Immature natural killer cell (primary cell): ENCODE results near the gene LTBP2. TPM values are rescaled to one million over a fixed set of nuclear protein-coding genes. Genes with fewer than 3 reads are reported as not detected.

Experiments used
- DNase-seq, 3 donors: peaks; one replicate each; pipeline ENCODE4 v3.0.0; 2022; ENCODE audit warnings: mixed read lengths in 1 of 3
- H3K27ac Mint-ChIP-seq, 6 donors: one replicate each; pipeline ENCODE4 v1.8.0; 2020; ENCODE audit warnings: mixed read lengths in 6 of 6, mild to moderate bottlenecking in 5 of 6, inconsistent platforms in 4 of 6, moderate library complexity in 3 of 6
- H3K27me3 Mint-ChIP-seq, 3 donors: one replicate each; pipeline ENCODE4 v1.8.0; 2020 to 2021; ENCODE audit warnings: low read depth in 3 of 3, mild to moderate bottlenecking in 3 of 3, mixed read lengths in 3 of 3, moderate library complexity in 3 of 3, inconsistent platforms in 1 of 3
- H3K36me3 Mint-ChIP-seq, 3 donors: one replicate each; pipeline ENCODE4 v1.8.0; 2020; ENCODE audit warnings: mixed read lengths in 3 of 3, inconsistent platforms in 2 of 3, mild to moderate bottlenecking in 2 of 3
- H3K4me1 Mint-ChIP-seq, 2 donors: one replicate each; pipeline ENCODE4 v1.8.0; 2020; ENCODE audit warnings: inconsistent platforms in 2 of 2, mild to moderate bottlenecking in 2 of 2, mixed read lengths in 2 of 2, moderate library complexity in 1 of 2
- H3K4me3 Mint-ChIP-seq, 5 donors: one replicate each; pipeline ENCODE4 v1.8.0; 2020; ENCODE audit warnings: mild to moderate bottlenecking in 5 of 5, mixed read lengths in 5 of 5, inconsistent platforms in 3 of 5, moderate library complexity in 3 of 5
- H3K9me3 Mint-ChIP-seq, 6 donors: one replicate each; pipeline ENCODE4 v1.8.0; 2020; ENCODE audit warnings: mild to moderate bottlenecking in 6 of 6, mixed read lengths in 6 of 6, inconsistent platforms in 4 of 6, moderate library complexity in 3 of 6
- polyA plus RNA-seq, 3 donors: library from polyadenylated mRNA; unstranded; fragments of 300-500 nt; fragmentation: Illumina TruSeq; gene quantifications; one replicate each; pipeline ENCODE4 v1.2.3, GENCODE V29; 2021

Gene LTBP2
- polyA plus RNA-seq, 3 donors from 2014 or later = 0.29 to 0.66 (median 0.30) TPM

DNA sequence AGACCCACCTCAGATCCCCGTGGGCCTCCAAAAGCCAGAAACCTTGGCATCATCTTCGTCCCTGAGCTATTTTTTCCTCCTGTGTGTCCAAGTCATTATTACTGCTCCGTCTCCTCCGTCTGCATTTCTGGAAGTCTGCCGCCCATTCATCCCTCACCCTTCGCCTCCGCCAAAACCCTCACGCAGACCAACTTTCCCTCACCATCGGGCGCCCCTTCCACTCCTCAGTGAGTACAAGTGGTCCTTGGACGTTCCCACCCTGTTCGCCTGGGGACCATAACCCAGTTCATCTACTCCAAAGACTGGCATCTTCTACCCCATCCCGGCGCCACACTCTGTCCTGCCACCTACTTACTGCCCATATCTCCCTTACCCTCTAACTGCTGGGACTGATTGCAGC lies 3.7 kb upstream of the LTBP2 start:
- peak overlapping the region in 3 of 5 donors; percentile 6 to 47 (median 16) for H3K4me3 Mint-ChIP-seq

DNA sequence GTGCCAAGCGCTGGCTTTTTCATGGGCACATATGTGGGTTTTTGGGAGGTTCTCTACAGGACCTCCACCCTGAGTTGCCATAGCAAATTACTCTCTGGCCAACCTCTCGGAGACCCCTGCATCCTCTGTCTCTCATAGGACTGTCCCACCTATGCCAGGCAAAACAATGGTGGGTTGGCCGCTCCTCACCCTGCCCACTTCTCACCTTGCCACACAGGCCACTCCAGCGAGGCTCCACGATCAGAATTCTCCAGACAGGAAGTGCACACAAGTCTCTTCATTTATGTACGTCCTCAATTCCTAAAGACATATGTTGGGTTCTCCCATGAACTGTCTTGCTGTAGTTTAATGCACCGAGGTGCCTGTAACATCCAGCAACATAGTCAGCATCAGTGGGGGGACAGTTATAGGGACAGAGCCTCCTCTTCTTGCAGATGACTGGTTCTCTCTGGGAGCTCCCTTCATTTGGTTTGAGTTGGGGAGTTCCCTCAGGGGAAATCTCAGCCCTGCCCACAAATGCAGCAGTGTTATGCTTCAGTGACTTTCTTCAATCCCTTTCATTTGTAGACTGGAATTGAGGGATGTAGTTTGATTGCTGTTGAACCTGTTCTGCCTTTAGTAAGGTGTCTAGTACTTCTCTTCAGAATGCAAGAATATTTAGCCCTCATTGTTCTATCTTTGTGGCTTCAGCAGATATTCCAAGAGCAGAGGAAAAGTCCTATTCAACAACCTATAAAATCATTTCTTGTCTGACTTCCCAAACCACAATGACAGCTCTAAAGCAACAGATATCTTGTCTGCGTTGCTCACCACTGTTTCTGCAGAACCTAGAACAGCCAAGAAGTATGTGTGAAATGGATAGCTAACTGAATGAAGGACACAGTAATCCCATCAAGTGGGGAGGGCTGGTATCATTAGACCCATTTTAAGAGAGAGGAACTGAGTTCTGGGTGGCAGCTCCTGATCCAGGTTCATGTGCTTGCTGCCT lies 2.8 kb upstream of the LTBP2 start:
- H3K9me3 Mint-ChIP-seq = no peaks in the 10 kb centered on the region
- H3K4me1 Mint-ChIP-seq = peaks cover 73 to 74% of the 10 kb centered on the region in 2 donors
- H3K27ac Mint-ChIP-seq = peak overlapping the region in 5 of 6 donors; percentile 46 to 96 (median 79)
- H3K4me3 Mint-ChIP-seq = peak overlapping the region in 4 of 5 donors; percentile 18 to 41 (median 25)
- H3K36me3 Mint-ChIP-seq = peaks cover 0 to 3% (median 3%) of the 10 kb centered on the region in 3 donors
- peaks cover 18 to 29% (median 19%) of the 10 kb centered on the region in 3 donors for H3K27me3 Mint-ChIP-seq
- no peak for DNase-seq

More for the DNA sequence above, 3.7 kb upstream of the LTBP2 start:
- Mint-ChIP-seq H3K27ac (peak overlapping the region in 5 of 6 donors; percentile 66 to 96 (median 75)), H3K9me3 (no peaks in the 10 kb centered on the region), H3K36me3 (peaks cover 0 to 3% (median 3%) of the 10 kb centered on the region in 3 donors), H3K4me1 (peaks cover 74 to 77% of the 10 kb centered on the region in 2 donors), H3K27me3 (peaks cover 18 to 28% (median 24%) of the 10 kb centered on the region in 3 donors)
- DNase-seq = no peak

DNA sequence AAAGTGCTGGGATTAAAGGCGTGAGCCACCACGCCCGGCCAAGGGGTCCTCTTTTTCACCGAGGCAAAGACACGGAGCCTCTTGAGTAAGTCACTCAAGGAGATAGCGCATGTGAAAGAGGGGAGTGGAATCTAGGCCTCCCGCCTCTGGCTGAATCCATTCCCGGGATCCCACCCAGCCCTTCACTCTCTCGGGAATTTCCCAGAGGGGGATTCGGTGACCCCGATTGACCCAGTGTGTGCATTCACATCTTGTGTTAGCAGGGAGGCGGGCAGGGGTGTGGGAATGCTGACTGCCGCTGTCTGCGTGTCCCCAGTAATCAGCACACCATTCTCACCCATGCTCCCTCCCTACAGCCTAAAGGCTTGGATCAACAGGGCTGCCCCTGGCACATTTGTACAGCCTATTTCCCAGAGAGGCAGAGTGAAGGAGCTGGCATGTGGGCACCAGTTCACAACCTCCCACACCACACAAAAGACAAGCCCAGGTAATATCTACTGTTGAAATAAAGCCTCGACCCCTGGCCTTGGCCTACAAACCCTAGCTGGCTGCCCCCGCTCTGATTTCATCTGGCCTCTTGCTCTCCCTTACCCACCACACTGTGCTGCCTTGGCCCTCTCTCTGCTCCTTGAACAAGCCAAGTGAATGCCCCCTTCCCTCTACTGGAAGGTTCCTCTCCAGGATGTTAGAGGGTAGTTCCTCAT lies 1.3 kb upstream of the LTBP2 start:
- peaks cover 69 to 70% of the 10 kb centered on the region in 2 donors for H3K4me1 Mint-ChIP-seq
- peaks cover 13 to 23% (median 16%) of the 10 kb centered on the region in 3 donors for H3K27me3 Mint-ChIP-seq
- H3K4me3 Mint-ChIP-seq = peak overlapping the region; percentile 62 to 72 (median 65)
- DNase-seq = no peak
- H3K9me3 Mint-ChIP-seq = no peaks in the 10 kb centered on the region
- H3K27ac Mint-ChIP-seq = peak overlapping the region in 4 of 6 donors; percentile 29 to 77 (median 71)
- H3K36me3 Mint-ChIP-seq = peaks cover 0 to 3% (median 3%) of the 10 kb centered on the region in 3 donors

DNA sequence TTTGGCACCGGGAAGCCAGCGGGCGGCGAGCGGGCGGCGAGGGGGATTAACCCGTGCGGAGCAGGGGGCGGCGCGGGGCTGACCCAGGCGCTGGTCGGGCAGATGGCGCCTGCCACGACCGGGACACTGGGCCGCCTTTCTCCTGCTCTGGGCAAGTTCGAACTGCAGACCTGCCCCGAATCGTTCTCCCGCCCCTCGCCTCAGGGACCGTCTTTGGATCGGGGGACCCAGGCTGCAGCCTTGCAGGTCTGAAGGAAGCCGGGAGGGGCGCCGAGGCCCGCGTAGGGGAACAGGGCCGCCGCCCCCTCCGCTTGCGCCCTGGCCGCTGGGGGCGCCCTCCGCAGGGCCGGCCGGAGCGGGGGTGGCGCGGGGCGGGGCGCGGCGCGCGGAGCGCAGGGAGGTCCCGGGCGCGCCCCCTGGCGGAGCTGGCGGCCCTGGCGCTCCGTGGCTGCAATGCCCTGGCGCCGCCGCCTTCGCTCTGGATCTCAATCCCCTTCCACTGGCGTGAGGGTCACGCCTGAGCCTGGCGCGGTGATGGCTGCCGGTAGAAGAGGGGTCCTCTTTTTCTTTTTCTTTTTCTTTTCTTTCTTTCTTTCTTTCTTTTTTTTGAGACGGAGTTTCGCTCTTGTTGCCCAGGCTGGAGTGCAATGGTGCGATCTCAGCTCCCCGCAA lies 449 bp upstream of the LTBP2 start:
- Mint-ChIP-seq H3K36me3 (peaks cover 0 to 3% (median 0%) of the 10 kb centered on the region in 3 donors), H3K27ac (peak overlapping the region in 1 of 6 donors; percentile 28), H3K4me1 (peaks cover 60 to 61% of the 10 kb centered on the region in 2 donors), H3K27me3 (peaks cover 5 to 14% (median 7%) of the 10 kb centered on the region in 3 donors), H3K4me3 (peak overlapping the region; percentile 66 to 79 (median 78)), H3K9me3 (no peaks in the 10 kb centered on the region)
- DNase-seq = peak; percentile 88 to 90 (median 89)

DNA sequence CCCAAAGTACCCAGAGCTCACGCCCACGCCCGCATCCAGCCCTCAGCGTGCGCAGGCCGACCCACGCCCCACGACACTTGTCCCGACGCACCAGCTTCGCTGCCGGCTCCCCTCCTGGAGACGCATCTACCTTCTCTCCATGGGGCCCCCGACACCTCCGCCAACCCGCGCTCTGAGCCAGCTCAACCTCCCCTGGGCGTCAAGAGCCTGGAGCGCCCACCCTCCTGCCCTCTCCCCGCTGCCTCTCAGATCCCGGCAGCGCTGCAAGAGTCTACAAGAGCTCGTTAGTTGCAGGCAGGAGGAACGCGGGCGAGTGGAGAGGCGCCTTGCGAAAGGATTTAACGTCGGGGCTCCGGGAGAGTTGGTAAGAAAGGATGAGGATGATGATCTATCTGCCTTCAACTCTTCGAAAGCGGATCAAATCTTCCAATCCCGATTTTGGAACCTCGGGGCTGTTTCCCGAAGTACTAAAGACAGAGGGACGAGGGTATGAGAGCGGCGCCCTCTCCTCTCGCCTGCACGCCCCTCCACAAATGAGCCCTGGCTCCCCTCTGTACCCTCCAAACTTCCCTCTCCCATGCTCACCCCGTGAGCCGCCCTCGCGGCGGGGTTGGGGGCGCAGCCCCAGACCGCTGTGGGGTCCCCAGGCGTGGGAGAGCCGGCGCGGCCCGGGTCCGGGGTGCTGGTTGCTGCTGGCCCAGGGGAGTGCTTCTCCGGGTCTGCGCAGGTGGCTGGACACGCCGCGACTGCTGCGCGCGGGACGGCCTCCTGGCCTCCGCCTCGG lies 979 bp downstream of the LTBP2 start:
- Mint-ChIP-seq H3K27me3 (peaks cover 0 to 10% (median 6%) of the 10 kb centered on the region in 3 donors), H3K9me3 (no peaks in the 10 kb centered on the region), H3K4me1 (peaks cover 46 to 47% of the 10 kb centered on the region in 2 donors), H3K4me3 (peak overlapping the region; percentile 56 to 81 (median 77)), H3K27ac (no peak overlapping the region), H3K36me3 (peaks cover 0 to 3% (median 0%) of the 10 kb centered on the region in 3 donors)
- DNase-seq = no peak

DNA sequence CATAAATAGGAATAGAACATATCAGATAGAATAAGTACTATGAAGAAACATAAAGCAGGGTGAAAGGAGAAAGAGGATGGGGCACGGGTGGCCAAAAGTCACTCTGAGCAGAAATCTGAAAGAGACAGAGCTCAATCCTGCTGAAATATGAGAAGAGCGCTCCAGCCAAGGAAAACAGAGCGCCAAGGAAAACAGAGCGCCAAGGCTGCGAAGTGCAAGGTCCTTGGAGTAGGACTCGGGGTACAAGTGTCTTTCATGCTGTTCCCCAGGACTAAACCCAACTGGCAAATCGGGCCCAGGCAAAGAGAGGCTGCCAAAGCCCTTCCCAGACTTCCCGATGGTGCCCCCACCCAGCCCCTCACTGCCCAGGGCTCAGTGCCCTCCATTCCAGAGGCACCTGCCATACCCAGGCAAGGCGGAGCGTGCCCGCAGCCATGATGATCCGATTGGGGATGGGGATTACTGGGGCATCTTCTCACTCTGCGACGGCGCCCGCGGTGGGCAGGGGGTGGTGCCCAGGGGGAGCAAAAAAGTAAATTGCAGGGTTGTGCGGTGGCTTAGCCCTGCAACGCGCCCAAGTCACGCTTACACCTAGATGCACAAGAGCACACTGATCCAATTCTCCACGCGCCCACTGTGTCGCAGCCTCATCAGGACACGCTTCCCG lies 1.7 kb downstream of the LTBP2 start:
- H3K27ac Mint-ChIP-seq = peak overlapping the region in 1 of 6 donors; percentile 0
- peaks cover 0 to 3% (median 0%) of the 10 kb centered on the region in 3 donors for H3K36me3 Mint-ChIP-seq
- no peaks in the 10 kb centered on the region for H3K9me3 Mint-ChIP-seq
- H3K27me3 Mint-ChIP-seq = peaks cover 0 to 8% (median 6%) of the 10 kb centered on the region in 3 donors
- H3K4me3 Mint-ChIP-seq = peak overlapping the region; percentile 56 to 81 (median 77)
- no peak for DNase-seq
- H3K4me1 Mint-ChIP-seq = peaks cover 39% of the 10 kb centered on the region in 2 donors

DNA sequence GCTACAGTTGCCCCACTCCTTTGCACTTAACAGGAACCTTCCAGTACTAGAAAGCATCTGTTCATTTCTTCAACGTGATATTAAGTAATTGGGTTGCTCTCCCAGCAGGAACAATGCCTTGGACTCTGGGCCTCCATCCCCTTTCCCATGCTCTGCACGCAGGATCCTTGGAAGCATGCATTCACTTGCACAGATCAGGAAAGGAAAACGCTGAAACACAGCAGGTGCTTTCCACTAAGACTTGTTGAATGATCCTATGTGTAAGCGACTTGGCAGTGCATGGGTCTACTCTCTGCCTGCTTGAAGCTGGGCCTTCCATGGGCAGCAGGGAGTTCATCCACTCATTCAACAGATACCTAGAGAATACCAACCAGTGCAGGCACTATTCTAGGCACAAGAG lies 2.3 kb downstream of the LTBP2 start:
- Mint-ChIP-seq H3K4me3 (peak overlapping the region; percentile 28 to 81 (median 57)), H3K27ac (peak overlapping the region in 1 of 6 donors; percentile 0), H3K4me1 (peaks cover 33% of the 10 kb centered on the region in 2 donors), H3K36me3 (peaks cover 0 to 3% (median 0%) of the 10 kb centered on the region in 3 donors), H3K9me3 (no peaks in the 10 kb centered on the region), H3K27me3 (peaks cover 0 to 8% (median 6%) of the 10 kb centered on the region in 3 donors)
- no peak for DNase-seq

DNA sequence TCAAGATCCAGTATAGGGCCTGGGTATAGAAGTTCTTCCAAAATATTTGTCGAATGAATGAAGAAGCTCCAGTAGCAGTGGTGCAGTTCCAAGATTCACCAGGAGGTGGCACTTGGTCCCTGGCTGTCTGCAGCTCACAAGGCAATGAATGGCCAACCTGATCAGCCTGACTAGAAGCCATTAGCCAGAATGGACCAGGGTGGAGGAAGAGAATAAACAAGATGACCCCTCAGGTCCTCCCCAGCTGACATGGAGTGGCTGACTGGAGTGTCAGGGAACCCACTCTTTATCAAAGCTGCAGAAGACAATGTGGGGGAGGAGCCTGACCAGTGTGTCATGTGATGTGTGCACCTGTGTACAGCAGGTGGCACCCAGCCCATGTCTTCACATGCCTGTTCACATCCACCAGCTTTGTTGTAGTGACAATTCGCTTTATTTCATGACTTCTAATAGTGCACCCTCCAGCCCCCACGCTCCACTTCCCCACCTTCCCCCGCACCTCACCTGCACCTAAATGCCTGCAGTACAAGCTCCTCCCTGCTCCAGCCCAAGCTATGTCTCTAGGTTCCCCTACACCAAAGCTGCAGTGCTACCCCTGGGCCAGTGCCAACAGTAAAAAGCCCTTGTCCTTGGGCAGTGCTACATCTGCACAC lies 3.0 kb downstream of the LTBP2 start:
- DNase-seq = peak; percentile 80 to 83 (median 80)
- Mint-ChIP-seq H3K4me1 (peaks cover 26 to 27% of the 10 kb centered on the region in 2 donors), H3K9me3 (no peaks in the 10 kb centered on the region), H3K36me3 (no peaks in the 10 kb centered on the region), H3K4me3 (peak overlapping the region in 3 of 5 donors; percentile 16 to 39 (median 21)), H3K27me3 (peaks cover 0 to 8% (median 6%) of the 10 kb centered on the region in 3 donors), H3K27ac (peak overlapping the region in 1 of 6 donors; percentile 9)

DNA sequence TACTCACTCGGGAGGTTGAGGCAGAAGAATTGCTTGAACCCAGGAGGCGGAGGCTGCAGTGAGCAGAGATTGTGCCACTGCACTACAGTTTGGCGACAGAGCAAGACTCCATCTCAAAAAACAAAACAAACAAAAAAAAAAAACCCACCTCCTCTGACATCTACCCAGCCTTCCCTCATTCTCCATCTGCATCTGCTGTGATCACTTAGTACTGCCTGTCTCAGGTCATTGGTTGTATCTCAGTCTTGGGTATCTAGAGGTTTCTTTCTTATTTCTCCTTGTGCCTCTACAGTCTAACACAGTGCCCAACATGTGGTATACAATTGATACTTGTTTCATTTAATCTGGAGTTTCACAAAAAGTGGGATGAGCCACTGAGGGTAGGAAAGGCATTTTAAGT lies 5.3 kb downstream of the LTBP2 start:
- Mint-ChIP-seq H3K27ac (no peak overlapping the region), H3K4me3 (no peak overlapping the region), H3K27me3 (peaks cover 0 to 10% (median 3%) of the 10 kb centered on the region in 3 donors), H3K9me3 (no peaks in the 10 kb centered on the region), H3K4me1 (peaks cover 17 to 20% of the 10 kb centered on the region in 2 donors), H3K36me3 (peaks cover 0 to 4% (median 0%) of the 10 kb centered on the region in 3 donors)
- no peak for DNase-seq

DNA sequence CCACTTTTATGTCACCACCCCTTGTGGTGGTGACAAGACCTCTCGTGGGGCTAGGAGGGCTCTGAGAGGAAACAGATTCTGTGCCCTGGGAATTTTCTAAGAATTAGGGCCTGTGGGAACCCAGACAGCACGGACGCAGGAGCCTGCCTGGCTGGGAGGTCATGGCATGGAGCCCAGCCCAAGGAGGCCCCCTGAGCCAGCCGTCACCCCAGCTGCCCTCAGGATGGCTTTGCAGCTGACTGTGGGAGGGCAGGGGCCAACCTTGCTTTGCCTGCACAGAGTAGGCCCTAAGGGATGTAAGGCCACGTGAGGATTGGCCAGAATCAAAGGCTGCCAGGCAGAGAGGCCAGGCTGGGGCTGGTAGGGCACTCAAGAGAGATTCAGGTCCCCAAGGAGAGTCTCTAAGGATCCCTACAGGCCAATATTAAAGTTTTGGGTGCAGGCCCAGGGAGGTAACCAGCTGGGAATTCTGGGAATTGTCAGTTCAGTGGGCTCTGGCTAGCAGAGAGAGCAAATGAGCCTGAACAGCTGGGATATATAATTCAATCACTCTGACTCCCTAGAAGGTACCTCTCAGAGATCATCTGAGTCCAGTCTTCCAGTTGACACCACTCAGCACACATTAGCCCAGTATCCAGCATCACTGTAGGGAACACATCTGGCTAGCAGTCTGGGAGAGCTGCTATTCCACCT lies 6.4 kb downstream of the LTBP2 start:
- Mint-ChIP-seq H3K27me3 (peaks cover 0 to 8% (median 3%) of the 10 kb centered on the region in 3 donors), H3K36me3 (peaks cover 0 to 4% (median 0%) of the 10 kb centered on the region in 3 donors), H3K4me3 (no peak overlapping the region), H3K9me3 (no peaks in the 10 kb centered on the region), H3K27ac (no peak overlapping the region), H3K4me1 (peaks cover 16 to 20% of the 10 kb centered on the region in 2 donors)
- no peak for DNase-seq

DNA sequence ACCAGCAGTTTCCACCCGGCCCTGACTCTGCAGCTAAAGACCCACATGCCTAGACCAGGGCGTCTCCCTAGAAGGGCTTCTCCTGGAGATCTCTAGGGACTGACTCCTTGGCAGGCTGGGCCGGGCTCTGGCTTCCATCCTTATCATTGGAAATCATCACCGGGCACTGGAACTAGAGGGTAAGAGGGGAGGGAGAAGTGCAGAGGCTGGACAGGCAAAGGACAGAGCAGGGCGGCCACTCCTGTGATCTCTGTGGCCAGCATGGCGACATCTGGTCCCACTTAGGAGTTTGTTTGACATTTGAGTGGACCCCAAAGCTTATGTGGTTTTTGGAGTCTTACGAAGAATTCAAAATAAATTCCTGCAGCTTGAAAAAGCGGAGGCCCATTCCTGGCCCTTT lies 7.1 kb downstream of the LTBP2 start:
- Mint-ChIP-seq H3K27me3 (peaks cover 0 to 4% (median 2%) of the 10 kb centered on the region in 3 donors), H3K4me3 (no peak overlapping the region), H3K9me3 (no peaks in the 10 kb centered on the region), H3K27ac (no peak overlapping the region), H3K4me1 (peaks cover 11 to 12% of the 10 kb centered on the region in 2 donors), H3K36me3 (peaks cover 0 to 4% (median 0%) of the 10 kb centered on the region in 3 donors)
- DNase-seq = no peak
